GM12892 (cell line): ENCODE measurements around the gene HMCES.

Source experiments
- DNase-seq: peaks from one replicate; pipeline ENCODE4 v3.0.0; 2011; ENCODE audit not compliant: insufficient read length
- FAIRE-seq: peaks from 2 replicates; lab custom pipeline; 2011; peaks lifted over from hg19 to GRCh38; lab: Jason Lieb, UNC
- POLR2A ChIP-seq: IDR thresholded peaks from 2 replicates; pipeline ENCODE4 v1.6.1; 2011; ENCODE audit warnings: low read depth, low read length, control low read depth
- POLR2AphosphoS5 ChIP-seq: IDR thresholded peaks from 2 replicates; pipeline ENCODE4 v1.6.1; 2011; ENCODE audit warnings: low read depth, low read length, control low read depth
- TAF1 ChIP-seq: IDR thresholded peaks from 2 replicates; pipeline ENCODE4 v1.6.1; 2011; ENCODE audit warnings: low read depth, mild to moderate bottlenecking, control low read depth, low read length, borderline replicate concordance

HMCES gene

DNA sequence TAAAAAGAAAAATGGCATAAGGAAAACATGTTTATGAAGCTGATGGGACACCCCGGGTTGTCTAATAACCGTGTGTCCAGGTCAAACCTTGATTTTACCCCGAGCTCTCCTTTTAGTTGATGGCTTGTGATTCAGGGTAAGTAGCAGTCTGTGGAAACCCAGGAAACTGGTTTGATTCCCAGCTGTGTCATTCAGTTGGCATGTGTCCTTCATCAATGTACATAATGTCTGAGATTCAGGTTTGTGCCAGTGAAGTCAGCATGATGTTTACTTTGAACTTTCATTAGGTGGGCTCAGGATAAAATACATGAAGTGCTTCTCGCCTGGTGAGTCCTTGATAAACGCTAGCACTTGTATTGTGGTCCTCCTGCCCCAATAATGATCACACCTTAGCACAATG is 33.5 kb upstream of the HMCES start:
- FAIRE-seq: no peak
- no peak for DNase-seq
- TF ChIP-seq POLR2A (no peak), POLR2AphosphoS5 (no peak), TAF1 (no peak)

GRCh38 chr3:129245641-129246306 is 32.9 kb upstream of the HMCES start:
- FAIRE-seq: peak; percentile 79
- DNase-seq: peak; percentile 65

DNA sequence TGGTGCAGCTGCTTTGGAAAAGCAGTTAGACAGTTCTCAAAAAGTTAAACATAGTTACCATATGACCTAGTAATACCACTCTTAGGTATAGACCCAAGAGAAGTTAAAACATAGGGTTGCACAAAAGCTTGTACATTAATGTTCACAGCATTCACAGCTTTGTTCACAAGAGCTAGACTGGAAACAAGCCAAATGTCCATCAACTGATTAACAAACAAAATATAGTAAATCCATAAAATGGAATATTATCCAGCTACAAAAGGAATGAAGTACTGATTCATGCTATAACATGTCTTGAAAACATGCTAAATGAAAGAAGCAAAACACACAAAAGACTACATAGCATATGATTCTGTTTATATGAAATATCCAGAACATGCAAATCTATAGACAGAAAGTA is 32.0 kb upstream of the HMCES start:
- no peak for DNase-seq
- TF ChIP-seq POLR2AphosphoS5 (no peak), POLR2A (no peak), TAF1 (no peak)
- FAIRE-seq: no peak

DNA sequence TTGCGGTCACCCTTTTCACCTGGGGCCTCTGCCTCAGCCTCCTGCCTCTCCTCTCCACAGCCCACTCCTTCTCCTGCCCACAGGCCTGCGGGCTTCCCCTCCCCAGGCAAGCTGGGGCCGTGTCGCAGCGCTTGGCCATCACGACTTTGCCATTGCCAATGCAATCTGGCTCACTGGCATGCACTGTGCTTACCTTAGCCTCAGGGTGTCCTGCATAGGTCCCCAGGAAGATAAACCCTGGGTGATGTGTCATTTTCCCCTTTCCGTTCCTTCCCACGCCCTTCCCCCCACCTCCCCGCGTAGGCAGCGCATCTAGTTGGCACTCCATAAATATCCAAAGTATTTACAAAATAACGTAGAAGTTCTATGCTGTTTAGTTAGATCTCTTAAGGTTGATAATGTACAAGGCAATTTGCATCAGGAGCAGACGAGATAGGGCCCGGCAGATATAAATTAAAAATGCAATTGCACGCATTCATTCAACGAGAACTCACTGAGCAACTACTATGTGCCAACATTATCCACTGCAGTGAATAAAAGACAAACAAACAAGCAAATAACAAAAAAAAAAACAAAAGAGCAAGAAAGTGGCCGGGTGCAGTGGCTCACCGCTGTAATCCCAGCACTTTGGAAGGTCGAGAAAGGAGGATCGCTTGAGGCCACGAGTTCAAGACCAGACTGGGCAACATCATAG is 30.2 kb upstream of the HMCES start:
- TF ChIP-seq TAF1 (no peak), POLR2AphosphoS5 (no peak), POLR2A (no peak)
- FAIRE-seq: no peak

GRCh38 chr3:129249284-129250065 is 29.2 kb upstream of the HMCES start, which contains the start of gene COPG1:
TSS of gene COPG1 (plus strand) at chr3:129249606. CDS start at chr3:129249710, 104 bp downstream.
- FAIRE-seq (peak; percentile 98), DNase-seq (peak; percentile 96)
- TF ChIP-seq POLR2AphosphoS5 (peak; percentile 91; the same call in 1 of the 2 replicates), TAF1 (peak; percentile 66; the same call in 1 of the 2 replicates), POLR2A (peak; percentile 94)

More for the DNA sequence above, 30.2 kb upstream of the HMCES start:
- no peak for DNase-seq

- no peak for FAIRE-seq
- TF ChIP-seq TAF1 (no peak), POLR2A (no peak), POLR2AphosphoS5 (no peak)
- DNase-seq: no peak
Observed at GRCh38 chr3:129252748-129253147, 25.9 kb upstream of the HMCES start.

DNA sequence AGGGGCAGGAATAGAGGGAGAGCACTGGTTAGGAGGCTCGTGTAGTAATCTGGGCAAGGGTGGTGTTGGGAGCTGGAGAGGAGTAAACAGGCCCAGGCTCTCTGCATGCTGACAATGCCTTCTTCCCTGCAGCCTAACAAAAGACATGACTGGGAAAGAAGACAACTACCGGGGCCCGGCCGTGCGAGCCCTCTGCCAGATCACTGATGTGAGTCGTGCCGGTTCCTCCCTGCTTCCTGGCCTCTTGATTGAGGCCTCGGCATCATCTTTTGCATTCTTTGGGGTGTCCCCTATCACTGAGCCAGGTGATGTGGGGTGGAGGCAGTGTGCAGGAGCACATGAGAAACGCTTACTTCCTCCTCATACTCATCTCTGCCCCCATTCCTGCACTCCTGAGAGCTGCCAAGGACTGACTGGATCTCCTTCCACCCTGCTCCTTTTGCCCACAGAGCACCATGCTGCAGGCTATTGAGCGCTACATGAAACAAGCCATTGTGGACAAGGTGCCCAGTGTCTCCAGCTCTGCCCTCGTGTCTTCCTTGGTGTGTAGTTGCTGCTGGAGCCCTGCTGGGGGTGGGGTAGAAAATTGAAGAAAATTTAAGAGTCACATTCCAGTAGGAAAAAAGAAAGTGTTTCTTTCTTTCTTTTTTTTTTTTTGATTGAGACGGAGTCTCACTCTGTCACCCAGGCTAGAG is 24.0 kb upstream of the HMCES start:
- FAIRE-seq: no peak
- no peak for DNase-seq
- TF ChIP-seq TAF1: no peak
- no peak for TF ChIP-seq POLR2AphosphoS5
- no peak for TF ChIP-seq POLR2A

DNA sequence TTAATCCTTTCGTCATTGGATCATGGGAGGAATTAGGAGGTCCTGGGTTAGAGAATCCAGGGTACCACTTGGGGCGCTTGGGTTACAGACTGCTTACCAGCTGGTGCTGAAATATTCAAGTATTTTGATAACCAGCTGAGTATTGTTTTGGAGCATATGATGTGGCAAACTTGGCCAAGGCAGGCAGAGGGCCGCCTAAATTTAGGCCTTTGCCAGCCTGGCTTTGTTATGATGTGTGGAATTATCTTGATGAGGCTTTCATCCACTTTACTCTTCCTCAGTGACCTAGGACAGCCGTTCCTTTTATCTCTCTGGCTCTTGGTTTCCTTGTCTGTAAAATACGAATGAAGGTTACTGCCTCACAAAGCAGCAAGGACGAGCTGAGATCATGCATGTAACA is 22.4 kb upstream of the HMCES start:
- no peak for DNase-seq
- TF ChIP-seq POLR2A: no peak
- TF ChIP-seq POLR2AphosphoS5: no peak
- no peak for TF ChIP-seq TAF1
- FAIRE-seq: no peak

DNA sequence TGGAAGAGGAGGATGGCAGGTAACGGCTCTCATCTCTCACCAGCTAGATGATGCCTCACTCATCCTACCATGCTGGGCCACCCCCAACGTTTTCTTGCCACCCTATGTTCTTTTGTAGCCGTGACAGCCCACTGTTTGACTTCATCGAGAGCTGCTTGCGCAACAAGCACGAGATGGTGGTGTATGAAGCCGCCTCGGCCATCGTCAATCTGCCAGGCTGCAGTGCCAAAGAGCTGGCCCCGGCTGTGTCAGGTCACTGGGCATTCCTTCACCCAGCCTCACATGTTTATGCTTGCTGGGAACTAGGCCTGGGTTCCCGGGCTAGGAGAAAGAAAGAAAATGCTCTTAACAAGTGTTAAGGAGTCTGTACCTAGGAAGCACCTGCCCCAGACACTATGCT is 21.1 kb upstream of the HMCES start:
- no peak for FAIRE-seq
- TF ChIP-seq POLR2A (peak; percentile 15; the same call in 1 of the 2 replicates), TAF1 (no peak), POLR2AphosphoS5 (no peak)
- no peak for DNase-seq

GRCh38 chr3:129259612-129260477 is 18.8 kb upstream of the HMCES start:
- DNase-seq: no peak
- FAIRE-seq: no peak
- TF ChIP-seq TAF1: no peak
- TF ChIP-seq POLR2A: no peak
- no peak for TF ChIP-seq POLR2AphosphoS5

GRCh38 chr3:129260606-129261005 is 18.1 kb upstream of the HMCES start:
- FAIRE-seq: no peak
- no peak for DNase-seq
- TF ChIP-seq TAF1 (no peak), POLR2AphosphoS5 (no peak), POLR2A (no peak)
